GM18508 (cell line): ENCODE results near the gene PUM1.
"Not testable (repeated sequence)": the region's sequence is repeated elsewhere in the genome, so short reads cannot be mapped to it uniquely, and the experiment has no call there.

ENCODE experiments used
- ATAC-seq: cut with Tn5 transposase; IDR thresholded peaks from one replicate; pipeline ENCODE4 v1.9.1; 2021; ENCODE audit warnings: moderate number of reproducible peaks; ENCODE audit not compliant: insufficient read depth, unreplicated experiment

PUM1 gene

DNA sequence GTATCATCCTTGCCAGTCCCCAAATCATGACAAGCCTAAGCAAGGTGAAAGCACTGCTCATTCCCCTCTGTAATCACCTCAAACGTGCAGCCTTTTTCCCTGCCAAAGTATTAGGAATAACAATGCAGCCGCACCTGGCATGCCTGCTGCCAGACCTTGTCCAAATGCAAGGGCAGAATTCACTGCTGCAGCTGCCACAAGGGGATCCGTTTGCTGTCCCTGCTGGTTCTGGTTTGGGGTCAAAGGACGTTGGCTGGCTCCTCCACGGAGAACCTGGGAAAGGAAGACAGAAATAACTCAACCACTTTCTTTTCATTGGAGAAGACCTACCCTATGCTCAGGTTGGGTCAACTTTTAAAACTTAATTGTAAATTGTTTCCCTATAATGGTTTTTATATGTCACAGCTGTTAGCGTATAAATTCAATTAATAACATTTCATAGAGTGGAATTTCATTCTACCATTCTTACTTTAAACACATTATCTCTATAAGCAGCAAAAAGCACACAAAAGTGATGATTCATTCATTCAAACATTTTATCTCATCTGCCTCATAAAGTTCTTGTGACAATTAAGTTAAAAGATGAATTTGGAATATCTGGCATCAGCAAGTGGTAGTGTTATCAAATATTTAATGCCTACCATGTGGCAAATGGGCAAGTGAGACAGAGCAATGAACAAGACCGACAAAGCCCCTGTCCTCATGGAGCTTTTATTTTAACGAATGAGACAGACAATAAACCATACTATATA is 97.1 kb downstream of the PUM1 start:
- ATAC-seq, result no peak

DNA sequence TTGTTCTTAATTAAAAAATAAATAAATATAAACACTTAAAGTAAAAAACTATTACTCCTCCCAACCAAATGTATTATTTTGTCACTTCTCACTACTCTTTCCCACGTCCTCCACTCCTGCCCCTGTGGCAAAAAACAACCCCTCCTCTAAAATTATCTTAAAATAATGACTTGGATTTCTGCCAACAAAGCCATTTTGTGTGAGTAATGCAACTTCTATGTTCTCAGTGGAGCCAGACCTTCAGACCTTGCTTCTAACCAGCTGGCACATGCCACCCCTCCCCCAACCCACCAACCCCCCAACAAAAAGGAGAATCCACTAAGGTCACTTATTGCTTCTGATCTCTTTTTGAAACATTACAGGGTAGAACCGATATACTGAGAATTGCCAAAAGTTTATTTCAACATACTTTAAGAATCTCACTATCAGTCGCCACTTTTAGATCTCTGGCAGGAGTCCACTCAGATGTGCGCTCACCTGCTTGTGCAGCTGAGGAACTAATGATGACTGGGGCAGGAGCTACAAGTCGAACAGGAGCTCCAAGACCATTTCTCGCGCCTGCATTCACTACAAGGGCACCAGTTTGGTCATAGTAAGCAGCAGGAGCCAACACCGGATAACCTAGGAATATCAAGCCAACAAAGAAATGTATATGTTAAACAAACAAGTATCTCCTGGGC is 98.7 kb downstream of the PUM1 start:
- no peak for ATAC-seq

GRCh38 chr1:30965924-30966599 is 99.5 kb downstream of the PUM1 start:
- ATAC-seq, result no peak

DNA sequence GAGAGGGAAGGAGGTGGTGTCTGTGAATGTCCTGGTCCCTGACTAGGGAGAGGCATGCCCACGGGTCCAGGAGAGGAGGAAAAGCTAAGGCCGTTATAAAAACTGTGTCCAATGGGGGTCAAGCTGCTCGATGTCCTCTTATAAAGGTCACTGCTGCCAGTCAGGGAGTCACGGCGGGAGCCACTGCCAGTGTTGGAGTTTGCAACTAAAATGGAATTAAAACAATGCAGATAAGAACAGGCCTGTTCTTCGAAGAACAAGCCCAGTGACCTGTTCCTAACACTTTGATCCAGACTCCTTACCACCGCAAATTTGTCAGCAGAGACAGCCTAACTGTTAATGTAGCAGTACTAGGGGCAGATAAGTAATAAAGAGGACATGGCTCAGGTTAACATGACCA is 100.8 kb downstream of the PUM1 start:
- no peak for ATAC-seq

DNA sequence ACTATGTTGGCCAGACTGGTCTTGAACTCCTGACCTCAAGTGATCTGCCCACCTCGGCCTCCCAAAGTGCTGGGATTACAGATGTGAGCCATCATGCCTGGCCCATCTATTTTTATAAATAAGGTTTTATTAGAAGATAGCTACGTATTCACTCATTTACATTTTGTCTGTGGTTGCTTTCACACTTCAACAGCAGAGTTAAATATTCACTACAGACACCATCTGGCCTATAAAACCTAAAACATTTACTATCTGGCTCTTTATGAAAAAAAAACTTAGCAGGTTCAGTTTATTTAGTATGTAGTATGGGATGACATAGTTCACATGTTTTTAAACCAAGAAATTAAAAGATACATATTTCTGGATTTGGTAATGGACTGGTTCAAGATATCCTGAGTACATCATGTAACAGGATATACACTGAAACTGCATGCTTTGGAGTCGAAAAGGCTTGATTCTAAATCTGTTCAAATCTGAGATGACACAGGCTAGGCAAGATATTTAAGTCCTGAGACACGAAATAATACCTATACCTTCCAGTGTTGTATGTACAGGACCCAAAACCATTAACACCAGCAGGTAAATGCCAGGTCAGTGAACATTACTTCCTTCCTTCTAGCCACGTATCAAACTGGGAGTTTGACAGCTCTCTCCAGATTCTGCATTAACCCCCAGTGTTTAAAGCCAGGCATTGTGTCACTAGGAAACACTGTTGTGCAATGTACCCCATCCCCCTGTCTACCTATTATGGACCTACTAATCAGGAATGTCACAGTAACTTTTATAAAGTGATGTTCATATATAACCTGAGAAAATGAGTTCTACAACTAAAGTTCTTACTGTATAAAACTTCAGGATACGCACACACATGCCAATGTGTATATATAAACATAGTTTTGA is 102.7 kb downstream of the PUM1 start:
- ATAC-seq, result no peak

GRCh38 chr1:30957560-30958222 is 107.8 kb downstream of the PUM1 start:
- ATAC-seq, result no peak

DNA sequence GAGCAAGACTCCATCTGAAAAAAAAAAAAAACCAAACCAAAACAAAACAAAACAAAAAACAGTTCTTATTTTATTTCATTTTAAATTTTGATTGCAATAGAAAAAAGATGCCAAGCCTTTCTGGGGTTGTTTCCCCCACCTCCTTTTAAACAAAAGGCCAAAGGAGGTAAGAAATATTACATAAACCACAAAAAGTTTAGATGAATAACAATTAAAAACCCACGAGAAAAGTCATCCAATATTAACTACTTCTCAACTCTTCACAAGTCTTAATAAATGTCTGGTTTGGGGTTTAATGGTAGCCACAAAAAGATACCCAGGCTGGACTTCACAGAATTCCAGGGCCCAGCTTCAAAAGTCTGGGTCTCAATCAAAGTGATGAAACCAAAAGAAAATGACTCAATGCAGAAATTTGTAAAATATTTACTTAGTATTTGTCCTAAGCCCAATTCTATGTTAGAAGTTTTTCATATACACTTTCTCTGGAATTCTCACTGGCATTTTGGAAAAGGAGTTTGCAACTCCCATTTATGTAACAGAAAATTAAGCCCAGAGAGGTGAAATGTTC is 110.0 kb downstream of the PUM1 start:
- no peak for ATAC-seq

DNA sequence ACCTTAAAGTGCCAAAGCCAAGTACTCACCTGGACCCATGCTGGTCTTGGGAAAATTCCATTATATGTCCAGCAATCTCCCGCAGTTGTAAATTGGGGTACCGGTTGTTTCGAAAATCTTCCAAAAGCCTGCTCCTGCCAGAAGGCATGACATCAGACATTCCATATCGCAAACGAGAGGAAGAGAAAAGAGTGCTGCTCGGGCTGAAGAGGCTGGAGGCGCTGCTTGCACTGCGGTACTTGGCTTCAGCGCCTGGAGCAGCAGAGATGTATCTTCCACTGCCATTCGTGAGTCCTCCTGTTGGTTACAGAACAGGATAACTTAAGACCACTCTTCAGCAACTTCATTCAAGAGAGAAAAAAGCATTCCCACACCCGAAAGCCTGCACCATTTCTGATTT is 111.8 kb downstream of the PUM1 start:
- no peak for ATAC-seq

DNA sequence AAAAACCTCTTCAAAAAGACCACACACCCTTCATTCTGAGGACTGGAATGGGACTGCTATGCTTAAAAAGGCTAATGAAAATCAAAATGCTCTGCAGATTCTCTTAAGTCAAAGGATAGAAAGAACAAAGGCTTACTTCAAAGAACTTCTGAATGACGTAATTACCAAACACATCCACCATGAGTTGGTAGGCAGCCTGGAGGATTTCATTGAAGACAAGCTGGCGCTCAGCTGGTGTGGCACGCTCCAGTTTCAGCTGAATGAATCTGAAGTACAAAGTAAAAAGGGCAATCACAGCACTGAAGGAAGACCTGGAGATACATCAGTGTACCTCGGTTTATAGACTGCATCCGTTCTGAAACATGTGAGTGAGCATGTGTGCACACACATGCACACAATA is 113.4 kb downstream of the PUM1 start:
- ATAC-seq, result no peak

- no peak for ATAC-seq
Observed at GRCh38 chr1:30950700-30951099, 114.8 kb downstream of the PUM1 start.

DNA sequence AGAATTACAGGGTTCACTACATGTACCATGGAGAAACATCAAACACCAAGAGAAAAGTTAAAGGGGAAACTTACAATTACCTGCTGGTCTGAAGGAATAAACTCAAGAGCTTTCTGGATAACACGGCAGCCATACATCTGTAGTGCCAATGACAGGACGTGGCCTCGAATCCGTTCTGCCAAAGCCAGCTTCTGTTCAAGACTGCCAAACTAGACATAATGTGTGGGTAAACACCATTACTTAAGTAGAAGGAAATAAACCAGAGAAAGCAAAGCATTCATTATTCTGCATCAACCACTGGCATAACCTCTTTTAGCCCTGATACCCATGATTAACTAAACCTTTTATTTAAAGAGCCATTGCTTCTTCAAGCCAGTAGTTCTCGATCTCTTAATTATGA is 115.5 kb downstream of the PUM1 start:
- no peak for ATAC-seq

- not testable (repeated sequence) for ATAC-seq
Observed at GRCh38 chr1:30949487-30949838, 116.1 kb downstream of the PUM1 start.

- ATAC-seq, result not testable (repeated sequence)
Observed at GRCh38 chr1:30948813-30949486, 116.6 kb downstream of the PUM1 start.

DNA sequence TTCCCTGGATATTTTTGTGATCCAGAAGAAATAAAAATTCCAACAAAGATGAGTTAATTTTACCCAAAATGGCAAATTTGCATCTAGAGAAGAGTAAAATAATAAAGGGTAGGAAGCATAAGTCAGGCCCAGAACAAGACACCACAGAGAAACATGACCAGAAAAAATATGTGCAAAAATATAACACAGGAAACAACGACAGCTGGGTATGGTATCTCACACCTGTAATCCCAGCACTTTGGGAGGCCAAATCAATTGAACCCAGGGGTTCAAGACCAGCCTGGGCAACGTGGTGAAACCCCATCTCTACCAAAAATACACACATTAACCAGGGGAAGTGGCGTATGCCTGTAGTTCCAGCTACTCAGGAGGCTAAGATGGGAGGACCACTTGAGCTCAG is 117.2 kb downstream of the PUM1 start:
- no peak for ATAC-seq

- ATAC-seq, result no peak
Observed at GRCh38 chr1:30947212-30947611, 118.3 kb downstream of the PUM1 start.

DNA sequence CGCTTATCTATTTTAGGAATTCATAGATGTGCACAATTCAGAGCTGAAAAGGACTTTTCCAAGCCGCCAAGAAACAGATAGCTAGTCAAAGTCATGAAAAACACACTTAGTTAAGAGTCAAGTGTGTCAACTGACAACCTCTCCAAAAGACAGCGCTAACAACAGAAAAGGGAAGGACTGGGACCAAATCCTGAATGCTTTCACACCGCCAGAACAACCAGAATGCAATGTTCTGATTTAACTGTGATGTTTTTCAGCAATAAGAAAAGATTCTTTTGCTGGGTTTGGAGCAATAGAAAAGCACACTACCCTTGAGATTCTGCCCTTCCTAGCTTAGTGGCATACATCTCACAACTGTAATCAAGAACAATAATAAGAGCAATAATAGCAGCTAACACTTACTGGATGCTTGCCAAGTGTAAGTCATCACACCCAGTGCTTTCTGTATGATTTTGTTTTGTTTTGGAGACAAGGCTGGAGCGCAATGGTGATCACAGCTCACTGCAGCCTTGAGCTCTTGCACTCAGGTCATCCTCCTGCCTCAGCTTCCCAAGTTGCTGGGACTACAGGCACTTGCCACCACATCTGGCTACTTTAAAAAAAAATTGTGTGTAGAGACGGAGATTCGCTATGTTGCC is 123.1 kb downstream of the PUM1 start:
- ATAC-seq, result no peak

DNA sequence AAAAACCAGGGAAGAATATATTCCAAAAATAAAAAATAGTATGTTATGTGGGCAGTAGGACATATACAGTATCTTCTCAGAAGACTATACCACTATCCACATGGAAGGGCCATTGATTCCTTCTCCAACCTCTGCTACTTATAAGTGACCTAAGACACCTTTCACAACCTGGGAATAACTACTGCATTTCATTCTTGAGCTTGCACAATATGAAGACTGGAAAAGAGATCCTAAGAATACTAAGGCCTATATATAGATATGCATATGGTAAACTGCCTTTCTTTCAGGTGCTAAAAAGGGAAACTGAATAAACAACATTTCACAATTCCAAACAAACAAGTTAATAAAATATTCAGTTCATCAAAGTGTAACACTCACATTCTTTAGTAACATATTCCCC is 125.0 kb downstream of the PUM1 start:
- no peak for ATAC-seq

- no peak for ATAC-seq
Observed at GRCh38 chr1:30936541-30937171, 128.9 kb downstream of the PUM1 start.
